ENCODE data around the gene SCLY. TPM values are rescaled to one million over a fixed set of nuclear protein-coding genes. Genes with fewer than 3 reads are reported as not detected.

Gene SCLY
- total RNA-seq, 1 experiment from 2014 or later: 68.4 TPM

DNA sequence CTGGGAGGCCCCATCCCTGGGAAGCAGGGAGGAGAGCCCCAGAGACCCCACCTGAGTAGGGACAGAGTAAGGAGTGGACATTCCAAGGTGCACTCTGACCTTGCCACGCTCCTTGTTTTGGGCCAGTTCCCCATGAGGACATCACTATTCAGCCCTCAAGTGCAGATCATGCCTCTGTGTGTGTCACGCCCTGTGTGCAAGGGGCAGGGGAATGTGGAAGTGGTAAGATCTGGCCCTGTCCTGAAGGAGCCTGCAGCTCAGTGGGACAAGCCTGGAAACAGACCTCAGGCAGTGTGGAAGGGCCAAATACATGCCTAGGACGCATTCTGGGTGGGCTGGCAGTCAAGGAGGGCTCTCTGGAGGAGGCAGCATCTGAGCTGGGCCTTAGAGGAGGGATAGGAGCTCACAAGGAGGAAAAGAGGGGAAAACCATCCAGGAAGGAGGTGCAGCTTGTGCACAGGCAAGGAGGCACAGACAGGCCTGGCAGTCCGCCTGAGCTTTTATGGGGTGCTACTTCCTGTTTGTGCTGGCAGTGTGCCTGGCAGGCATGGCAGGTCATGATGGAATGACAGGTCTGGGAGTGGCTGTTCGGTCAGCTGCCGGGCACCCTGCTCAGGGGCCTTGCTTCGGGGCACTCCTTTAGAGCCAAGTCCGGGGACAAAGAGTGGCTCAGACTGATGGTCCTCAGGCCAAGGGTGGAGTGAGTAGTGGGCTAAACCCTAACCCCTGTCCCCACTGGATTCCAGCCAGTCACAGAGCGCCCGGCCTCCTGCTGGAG is 80.9 kb downstream of the SCLY start (continued):
- no peak for TF ChIP-seq PRDM15 (CRISPR knock-in tag; IDR thresholded peaks at IDR 0.05)
- no peak for TF ChIP-seq ZNF263 (CRISPR knock-in tag; IDR thresholded peaks at IDR 0.05; ENCODE audit: low read depth)
- TF ChIP-seq ZNF416 (CRISPR knock-in tag; IDR thresholded peaks at IDR 0.05): no peak
- no peak for TF ChIP-seq JUN (CRISPR knock-in tag; IDR thresholded peaks at IDR 0.05)
- TF ChIP-seq, protein P1, sequence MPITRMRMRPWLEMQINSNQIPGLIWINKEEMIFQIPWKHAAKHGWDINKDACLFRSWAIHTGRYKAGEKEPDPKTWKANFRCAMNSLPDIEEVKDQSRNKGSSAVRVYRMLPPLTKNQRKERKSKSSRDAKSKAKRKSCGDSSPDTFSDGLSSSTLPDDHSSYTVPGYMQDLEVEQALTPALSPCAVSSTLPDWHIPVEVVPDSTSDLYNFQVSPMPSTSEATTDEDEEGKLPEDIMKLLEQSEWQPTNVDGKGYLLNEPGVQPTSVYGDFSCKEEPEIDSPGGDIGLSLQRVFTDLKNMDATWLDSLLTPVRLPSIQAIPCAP (CRISPR knock-in tag; IDR thresholded peaks at IDR 0.05): no peak
- no peak for TF ChIP-seq NR1H2 (CRISPR knock-in tag; IDR thresholded peaks at IDR 0.05)
- TF ChIP-seq SMAD3 (CRISPR knock-in tag; IDR thresholded peaks at IDR 0.05; ENCODE audit: borderline replicate concordance): no peak
- no peak for TF ChIP-seq NFE2L1 (CRISPR knock-in tag; IDR thresholded peaks at IDR 0.05)
- TF ChIP-seq NFATC4 (CRISPR knock-in tag; IDR thresholded peaks at IDR 0.05): no peak

DNA sequence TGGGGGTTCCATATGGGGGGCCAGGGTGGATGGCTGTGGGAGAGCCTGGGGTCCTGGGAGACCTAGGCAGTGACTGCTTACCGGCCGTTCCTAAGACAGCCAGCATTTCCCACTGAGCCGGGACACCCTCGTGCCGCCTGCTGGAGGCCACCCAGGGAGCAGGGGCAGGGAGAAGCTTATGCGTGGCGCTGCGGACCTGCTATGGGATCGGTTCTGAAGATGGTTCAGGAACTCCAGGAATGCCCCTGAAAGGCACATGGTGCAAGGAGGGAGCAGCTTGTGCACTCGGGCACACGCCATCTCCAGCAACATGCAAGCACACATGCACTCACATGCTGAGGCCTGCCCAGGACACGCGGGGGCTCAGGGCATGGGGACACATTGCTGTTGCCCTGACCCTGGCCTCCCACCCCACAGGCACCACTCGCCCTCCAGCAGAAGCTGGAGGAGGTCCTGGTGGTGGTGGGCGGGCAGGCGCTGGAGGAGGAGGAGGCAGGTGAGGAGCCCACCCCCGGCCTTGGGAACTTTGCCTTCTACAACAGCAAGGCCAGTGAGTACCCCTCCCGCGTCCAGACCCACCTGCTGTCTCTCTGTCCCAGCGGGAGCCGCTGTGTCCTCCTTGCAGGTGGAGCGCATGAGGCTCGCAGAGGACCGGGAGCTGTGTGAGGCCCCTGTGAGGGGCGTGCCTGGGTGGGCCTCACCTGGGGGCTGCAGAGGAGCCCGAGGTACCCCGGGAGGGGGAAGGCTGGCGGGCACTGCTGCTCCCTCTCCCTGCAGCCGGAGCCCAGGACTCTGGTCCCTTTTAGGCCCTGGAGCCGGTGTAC is 81.8 kb downstream of the SCLY start:
- H3K36me3 Mint-ChIP-seq: no peaks in the 10 kb centered on the region

More for the DNA sequence above, 81.8 kb downstream of the SCLY start:
- H3K4me1 Mint-ChIP-seq: no peaks in the 10 kb centered on the region
- CTCF ChIA-PET: interaction anchor here (0.8 to 1.5 kb wide), 3 partner anchors 15 to 36 kb away, joined by 3 to 5 read pairs (median 3); no protein-coding TSS in a partner anchor
- TF ChIP-seq TP53 (CRISPR knock-in tag; IDR thresholded peaks at IDR 0.05) (no peak), ATF6 (CRISPR knock-in tag; IDR thresholded peaks at IDR 0.05) (no peak), FOXK1 (CRISPR knock-in tag; IDR thresholded peaks at IDR 0.05) (no peak), CREM (CRISPR knock-in tag; IDR thresholded peaks at IDR 0.05) (no peak), ETV6 (CRISPR knock-in tag; IDR thresholded peaks at IDR 0.05) (no peak), MXD4 (CRISPR knock-in tag; IDR thresholded peaks at IDR 0.05; ENCODE audit: borderline replicate concordance) (no peak)
- TF ChIP-seq, protein P2, sequence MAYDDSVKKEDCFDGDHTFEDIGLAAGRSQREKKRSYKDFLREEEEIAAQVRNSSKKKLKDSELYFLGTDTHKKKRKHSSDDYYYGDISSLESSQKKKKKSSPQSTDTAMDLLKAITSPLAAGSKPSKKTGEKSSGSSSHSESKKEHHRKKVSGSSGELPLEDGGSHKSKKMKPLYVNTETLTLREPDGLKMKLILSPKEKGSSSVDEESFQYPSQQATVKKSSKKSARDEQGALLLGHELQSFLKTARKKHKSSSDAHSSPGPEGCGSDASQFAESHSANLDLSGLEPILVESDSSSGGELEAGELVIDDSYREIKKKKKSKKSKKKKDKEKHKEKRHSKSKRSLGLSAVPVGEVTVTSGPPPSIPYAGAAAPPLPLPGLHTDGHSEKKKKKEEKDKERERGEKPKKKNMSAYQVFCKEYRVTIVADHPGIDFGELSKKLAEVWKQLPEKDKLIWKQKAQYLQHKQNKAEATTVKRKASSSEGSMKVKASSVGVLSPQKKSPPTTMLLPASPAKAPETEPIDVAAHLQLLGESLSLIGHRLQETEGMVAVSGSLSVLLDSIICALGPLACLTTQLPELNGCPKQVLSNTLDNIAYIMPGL (CRISPR knock-in tag; IDR thresholded peaks at IDR 0.05): no peak
- TF ChIP-seq, protein P3, sequence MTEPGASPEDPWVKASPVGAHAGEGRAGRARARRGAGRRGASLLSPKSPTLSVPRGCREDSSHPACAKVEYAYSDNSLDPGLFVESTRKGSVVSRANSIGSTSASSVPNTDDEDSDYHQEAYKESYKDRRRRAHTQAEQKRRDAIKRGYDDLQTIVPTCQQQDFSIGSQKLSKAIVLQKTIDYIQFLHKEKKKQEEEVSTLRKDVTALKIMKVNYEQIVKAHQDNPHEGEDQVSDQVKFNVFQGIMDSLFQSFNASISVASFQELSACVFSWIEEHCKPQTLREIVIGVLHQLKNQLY (CRISPR knock-in tag; IDR thresholded peaks at IDR 0.05): no peak
- H3K27me3 Mint-ChIP-seq (ENCODE audit: low read depth): no peaks in the 10 kb centered on the region
- DNase-seq (ENCODE audit: low spot score): no peak
- H3K9me3 Mint-ChIP-seq: no peaks in the 10 kb centered on the region
- no peak overlapping the region for H3K4me3 Mint-ChIP-seq
- no peak overlapping the region for H3K27ac Mint-ChIP-seq
- ATAC-seq: no peak
- POLR2A ChIA-PET: interaction anchor here (0.7 kb wide), 1 partner anchor 148 kb away, joined by 5 read pairs; no protein-coding TSS in a partner anchor
